SU-DHL-6 (cell line): ENCODE data around the gene LCE3B.

Experiments used
- CTCF ChIP-seq: fragments of 200-600 bp; sonication (generic); IDR thresholded peaks from one replicate; pipeline ENCODE4 v1.5.1; 2017; ENCODE audit warnings: antibody characterized with exemption, mild to moderate bottlenecking, low read length, moderate library complexity; ENCODE audit not compliant: insufficient read depth, poor library complexity, severe bottlenecking
- EZH2phosphoT487 ChIP-seq: fragments of 200-600 bp; sonication (generic), shearing (Covaris generic); conservative IDR thresholded peaks from 2 replicates; pipeline ENCODE4 v1.6.1; 2018; ENCODE audit warnings: mild to moderate bottlenecking, antibody characterized with exemption, low read length, moderate library complexity, mixed read lengths

DNA sequence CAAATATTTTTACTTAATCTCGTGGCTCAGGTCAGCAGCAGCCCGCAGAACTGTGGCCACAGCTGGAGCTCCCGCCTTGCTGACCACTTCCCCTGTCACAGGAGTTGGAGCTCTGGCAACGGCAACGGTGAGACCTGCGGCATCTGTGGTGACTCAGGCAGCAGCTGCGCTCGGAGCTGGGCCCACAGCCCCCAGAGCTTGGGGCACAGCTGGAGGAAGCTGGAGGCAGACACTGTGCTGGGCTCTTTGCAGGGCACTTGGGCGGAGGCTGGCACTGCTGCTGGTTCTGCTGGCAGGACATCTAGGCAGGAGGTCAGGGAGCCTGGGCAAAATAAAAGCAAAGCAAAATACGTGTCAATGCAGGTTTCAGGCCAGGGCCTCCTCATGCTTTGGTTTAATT lies 9.2 kb downstream of the LCE3B start, which contains the start of gene LCE3A:
- TF ChIP-seq CTCF (no peak), EZH2phosphoT487 (no peak)
